Keratinocyte (primary cell): Measurements from ENCODE around the gene KCNH6. TPM values are rescaled to one million over a fixed set of nuclear protein-coding genes. Genes with fewer than 3 reads are reported as not detected.

Experiments used
- DNase-seq: peaks from one replicate; pipeline ENCODE4 v3.0.0-alpha.2; 2011; ENCODE audit warnings: low read depth, missing footprints, low spot score
- FAIRE-seq: peaks from 2 replicates; lab custom pipeline; 2011; peaks lifted over from hg19 to GRCh38; lab: Jason Lieb, UNC
- H2AFZ ChIP-seq: 2 replicates; pipeline ENCODE4 v1.6.0; 2012; ENCODE audit warnings: low read length, control low read depth, inconsistent platforms; ENCODE audit not compliant: control insufficient read depth
- H3K27ac ChIP-seq: 2 replicates; pipeline ENCODE4 v1.5.1; 2011; ENCODE audit warnings: low read length; ENCODE audit not compliant: control insufficient read depth, insufficient read depth
- H3K27me3 ChIP-seq: 3 replicates; pipeline ENCODE4 v1.6.0; 2011; ENCODE audit warnings: low read length; ENCODE audit not compliant: control insufficient read depth, insufficient read depth; ENCODE audit errors: extremely low read depth
- H3K36me3 ChIP-seq, 2 experiments: 2 replicates in 1 of 2; 3 replicates in 1 of 2; pipeline ENCODE4 v1.5.1; 2011; ENCODE audit warnings: low read length in 2 of 2, mild to moderate bottlenecking in 1 of 2; ENCODE audit not compliant: control insufficient read depth in 2 of 2, insufficient read depth in 2 of 2; ENCODE audit errors: extremely low read depth in 1 of 2
- H3K4me1 ChIP-seq: 3 replicates; pipeline ENCODE4 v1.5.1; 2011; ENCODE audit warnings: low read length; ENCODE audit not compliant: control insufficient read depth, insufficient read depth; ENCODE audit errors: extremely low read depth
- H3K4me2 ChIP-seq: 3 replicates; pipeline ENCODE4 v1.6.0; 2011; ENCODE audit warnings: low read depth, low read length; ENCODE audit not compliant: control insufficient read depth, insufficient read depth; ENCODE audit errors: extremely low read depth
- H3K4me3 ChIP-seq, 3 experiments: fragments of 200-600 bp in 1 of 3; sonication (generic) in 1 of 3; 2 replicates in 2 of 3; 3 replicates in 1 of 3; pipeline ENCODE4 v1.5.1; 2011 to 2016; ENCODE audit warnings: low read length in 3 of 3, mild to moderate bottlenecking in 3 of 3, control low read depth in 2 of 3, inconsistent platforms in 1 of 3, low read depth in 1 of 3, mixed read lengths in 1 of 3, mixed run types in 1 of 3, moderate library complexity in 1 of 3; ENCODE audit not compliant: control insufficient read depth in 2 of 3, insufficient read depth in 2 of 3; ENCODE audit errors: extremely low read depth in 1 of 3
- H3K79me2 ChIP-seq: 2 replicates; pipeline ENCODE4 v1.6.0; 2012; ENCODE audit warnings: low read length; ENCODE audit not compliant: control insufficient read depth, insufficient read depth
- H3K9ac ChIP-seq: 3 replicates; pipeline ENCODE4 v1.6.0; 2011; ENCODE audit warnings: low read length; ENCODE audit not compliant: control insufficient read depth, insufficient read depth; ENCODE audit errors: extremely low read depth
- H3K9me1 ChIP-seq: 3 replicates; pipeline ENCODE4 v1.6.0; 2011; ENCODE audit warnings: low read length; ENCODE audit not compliant: control insufficient read depth, insufficient read depth; ENCODE audit errors: extremely low read depth
- H3K9me3 ChIP-seq: 2 replicates; pipeline ENCODE4 v1.5.1; 2012; ENCODE audit warnings: low read depth, low read length; ENCODE audit not compliant: control insufficient read depth
- H4K20me1 ChIP-seq: 3 replicates; pipeline ENCODE4 v1.6.0; 2011; ENCODE audit warnings: low read length; ENCODE audit not compliant: control insufficient read depth, insufficient read depth; ENCODE audit errors: extremely low read depth
- CTCF ChIP-seq, 3 experiments: IDR thresholded peaks in 1 of 3; conservative IDR thresholded peaks in 1 of 3; optimal IDR thresholded peaks in 1 of 3; 2 replicates in 2 of 3; 3 replicates in 1 of 3; pipeline versions ENCODE3 to v1.5.1; 2011; ENCODE audit warnings: low read length in 3 of 3, mild to moderate bottlenecking in 3 of 3, moderate library complexity in 2 of 3, control low read depth in 1 of 3, inconsistent platforms in 1 of 3; ENCODE audit not compliant: insufficient read depth in 2 of 3; ENCODE audit errors: extremely low read depth in 1 of 3
- EZH2 ChIP-seq: IDR thresholded peaks from one replicate; pipeline ENCODE4 v1.6.1; 2012; ENCODE audit warnings: inconsistent platforms, mild to moderate bottlenecking, low read length, moderate library complexity
- dilution Hi-C: fragments of 300-500 bp; cut with MboI; formaldehyde crosslinking; loops from one replicate; pipeline ENCODE4 v1.7.0; 2020; ENCODE audit warnings: low sequenced_read_pairs; ENCODE audit not compliant: extremely low pct_ligation_motif_present
- polyA plus RNA-seq, 5 experiments: library from polyadenylated mRNA; depleted of rRNA in 3 of 5; stranded (reverse) in 3 of 5; stranded (forward) in 1 of 5; unstranded in 1 of 5; fragments of >200 nt; gene quantifications; 1 replicate in 1 of 5; 2 replicates in 3 of 5; 3 replicates in 1 of 5; pipeline versions ENCODE4 v1.2.1 to v1.2.3, GENCODE V29; 2011 to 2012; ENCODE audit warnings: missing spikeins in 2 of 5, low read depth in 1 of 5, low replicate concordance in 1 of 5

Gene KCNH6
- polyA plus RNA-seq, 1 donor (not counting 4 experiments of a cell fraction or from before 2014, with no cell fraction given): not detected

GRCh38 chr17:63489291-63489690 lies 33.9 kb upstream of the KCNH6 start:
- Histone ChIP-seq H3K9me1 (no peaks in the 10 kb centered on the region), H3K4me1 (no peaks in the 10 kb centered on the region), H4K20me1 (no peaks in the 10 kb centered on the region), H3K27me3 (peaks cover 23% of the 10 kb centered on the region), H3K27ac (no peak overlapping the region), H3K4me3 (no peak overlapping the region), H3K4me2 (no peak overlapping the region), H3K9me3 (no peaks in the 10 kb centered on the region), H3K36me3 (no peaks in the 10 kb centered on the region), H2AFZ (no peak overlapping the region), H3K9ac (no peak overlapping the region), H3K79me2 (no peaks in the 10 kb centered on the region)
- no peak for FAIRE-seq
- no peak for DNase-seq
- dilution Hi-C loops: no loop called here
- no peak for TF ChIP-seq EZH2
- no peak for TF ChIP-seq CTCF (optimal IDR thresholded peaks at IDR 0.05 in 1 of 3, IDR thresholded peaks at IDR 0.05 in 1 of 3, conservative IDR thresholded peaks at IDR 0.05 in 1 of 3; ENCODE audit: extremely low read depth in 1 of 3, insufficient read depth in 2 of 3, low read length in 3 of 3)

GRCh38 chr17:63490329-63490728 lies 32.8 kb upstream of the KCNH6 start:
- DNase-seq (no peak), FAIRE-seq (no peak)
- no peaks in the 10 kb centered on the region for H3K9me1 ChIP-seq
- H3K9ac ChIP-seq: no peak overlapping the region
- H3K27ac ChIP-seq: no peak overlapping the region
- dilution Hi-C loops: no loop called here
- H4K20me1 ChIP-seq: no peaks in the 10 kb centered on the region
- no peak overlapping the region for H3K4me2 ChIP-seq
- no peaks in the 10 kb centered on the region for H3K4me1 ChIP-seq
- no peaks in the 10 kb centered on the region for H3K9me3 ChIP-seq
- H3K4me3 ChIP-seq: no peak overlapping the region
- no peak overlapping the region for H2AFZ ChIP-seq
- peaks cover 23% of the 10 kb centered on the region for H3K27me3 ChIP-seq
- no peak for TF ChIP-seq EZH2
- TF ChIP-seq CTCF (optimal IDR thresholded peaks at IDR 0.05 in 1 of 3, IDR thresholded peaks at IDR 0.05 in 1 of 3, conservative IDR thresholded peaks at IDR 0.05 in 1 of 3; ENCODE audit: extremely low read depth in 1 of 3, insufficient read depth in 2 of 3, low read length in 3 of 3): no peak
- no peaks in the 10 kb centered on the region for H3K36me3 ChIP-seq
- H3K79me2 ChIP-seq: no peaks in the 10 kb centered on the region
